WERI-Rb-1 (cell line): Measurements from ENCODE around the gene MEMO1.
"Not testable (repeated sequence)": the region's sequence is repeated elsewhere in the genome, so short reads cannot be mapped to it uniquely, and the experiment has no call there.

Experiments
- DNase-seq: peaks from one replicate; pipeline ENCODE4 v3.0.0-alpha.2; 2020
- H3K27ac ChIP-seq: fragments of 250-450 bp; sonication (Bioruptor Pico); 2 replicates; pipeline ENCODE4 v1.5.1; 2020; ENCODE audit warnings: mild to moderate bottlenecking, moderate library complexity
- H3K27me3 ChIP-seq: fragments of 250-450 bp; sonication (Bioruptor Pico); 2 replicates; pipeline ENCODE4 v1.5.1; 2021; ENCODE audit warnings: mild to moderate bottlenecking, low read depth, moderate library complexity; ENCODE audit not compliant: insufficient read depth, severe bottlenecking
- H3K36me3 ChIP-seq: fragments of 250-450 bp; sonication (Bioruptor Pico); 2 replicates; pipeline ENCODE4 v1.5.1; 2020; ENCODE audit warnings: mild to moderate bottlenecking, moderate library complexity
- H3K4me3 ChIP-seq: 2 replicates; pipeline ENCODE4 v1.5.1; 2011; ENCODE audit warnings: low read depth, mild to moderate bottlenecking, control low read depth, low read length
- H3K9me3 ChIP-seq: fragments of 250-450 bp; sonication (Bioruptor Pico); 2 replicates; pipeline ENCODE4 v1.5.1; 2021; ENCODE audit warnings: mild to moderate bottlenecking, moderate library complexity; ENCODE audit not compliant: severe bottlenecking
- TF ChIP-seq, protein P1 (sequence below): IDR thresholded peaks from 2 replicates; pipeline ENCODE4 v1.5.1; 2011; ENCODE audit warnings: low read depth, mild to moderate bottlenecking, control low read depth, inconsistent platforms, low read length

MEMO1 gene

DNA sequence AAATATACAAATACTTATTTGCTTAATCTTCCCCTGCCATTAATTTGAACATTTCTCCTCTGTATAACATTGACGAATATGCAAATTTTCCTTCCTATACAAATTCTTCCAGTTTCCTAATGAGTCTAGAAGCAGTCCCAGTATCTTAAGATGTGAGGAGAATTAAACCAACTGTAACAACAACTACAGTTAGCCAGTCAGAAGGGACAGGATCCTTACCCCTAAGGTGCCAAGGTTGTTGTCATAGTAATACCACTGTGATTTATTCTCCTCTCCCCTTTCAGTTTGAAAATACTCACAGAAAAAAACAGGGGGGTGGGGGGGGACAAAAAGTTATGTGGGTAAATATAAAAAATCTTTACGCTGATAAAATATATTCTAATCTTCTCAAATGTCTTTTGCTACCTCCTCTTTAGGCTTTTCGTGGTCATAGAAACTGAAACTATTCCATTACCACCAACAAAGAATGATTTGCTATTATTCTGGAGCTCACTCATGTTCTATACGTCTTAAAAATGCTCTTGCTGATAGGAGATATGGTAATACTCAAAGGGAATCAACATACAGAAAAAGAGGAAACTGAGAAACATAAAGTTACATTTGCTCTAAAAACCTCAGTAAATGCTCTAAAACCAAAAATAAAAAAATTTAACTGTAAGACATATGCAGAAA lies 107.6 kb downstream of the MEMO1 start:
- Histone ChIP-seq H3K9me3 (no peaks in the 10 kb centered on the region), H3K4me3 (no peak overlapping the region), H3K27ac (no peak overlapping the region), H3K36me3 (peaks cover 18% of the 10 kb centered on the region), H3K27me3 (no peaks in the 10 kb centered on the region)
- DNase-seq = no peak
- TF ChIP-seq, protein P1, sequence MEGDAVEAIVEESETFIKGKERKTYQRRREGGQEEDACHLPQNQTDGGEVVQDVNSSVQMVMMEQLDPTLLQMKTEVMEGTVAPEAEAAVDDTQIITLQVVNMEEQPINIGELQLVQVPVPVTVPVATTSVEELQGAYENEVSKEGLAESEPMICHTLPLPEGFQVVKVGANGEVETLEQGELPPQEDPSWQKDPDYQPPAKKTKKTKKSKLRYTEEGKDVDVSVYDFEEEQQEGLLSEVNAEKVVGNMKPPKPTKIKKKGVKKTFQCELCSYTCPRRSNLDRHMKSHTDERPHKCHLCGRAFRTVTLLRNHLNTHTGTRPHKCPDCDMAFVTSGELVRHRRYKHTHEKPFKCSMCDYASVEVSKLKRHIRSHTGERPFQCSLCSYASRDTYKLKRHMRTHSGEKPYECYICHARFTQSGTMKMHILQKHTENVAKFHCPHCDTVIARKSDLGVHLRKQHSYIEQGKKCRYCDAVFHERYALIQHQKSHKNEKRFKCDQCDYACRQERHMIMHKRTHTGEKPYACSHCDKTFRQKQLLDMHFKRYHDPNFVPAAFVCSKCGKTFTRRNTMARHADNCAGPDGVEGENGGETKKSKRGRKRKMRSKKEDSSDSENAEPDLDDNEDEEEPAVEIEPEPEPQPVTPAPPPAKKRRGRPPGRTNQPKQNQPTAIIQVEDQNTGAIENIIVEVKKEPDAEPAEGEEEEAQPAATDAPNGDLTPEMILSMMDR = no peak

DNA sequence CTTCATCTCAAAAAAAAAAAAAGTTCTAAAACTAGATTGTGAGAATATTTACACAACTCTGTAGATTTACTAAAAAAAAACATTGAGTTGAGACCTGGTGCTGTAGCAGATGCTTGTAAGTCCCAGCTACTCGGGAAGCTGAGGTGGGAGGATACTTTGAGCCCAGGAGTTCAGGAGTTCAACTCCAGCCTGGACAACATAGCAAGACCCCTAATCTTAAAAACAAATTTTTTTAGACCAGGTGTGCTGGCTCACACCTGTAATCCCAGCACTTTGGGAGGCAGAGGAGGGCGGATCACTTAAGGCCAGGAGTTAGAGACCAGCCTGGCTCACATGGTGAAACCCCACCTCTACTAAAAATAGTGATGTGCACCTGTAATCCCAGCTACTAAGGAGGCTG lies 108.9 kb downstream of the MEMO1 start:
- H3K27me3 ChIP-seq = no peaks in the 10 kb centered on the region
- peaks cover 18% of the 10 kb centered on the region for H3K36me3 ChIP-seq
- TF ChIP-seq, protein P1 = no peak
- H3K9me3 ChIP-seq = peaks cover 6% of the 10 kb centered on the region
- no peak overlapping the region for H3K4me3 ChIP-seq
- no peak for DNase-seq
- no peak overlapping the region for H3K27ac ChIP-seq

DNA sequence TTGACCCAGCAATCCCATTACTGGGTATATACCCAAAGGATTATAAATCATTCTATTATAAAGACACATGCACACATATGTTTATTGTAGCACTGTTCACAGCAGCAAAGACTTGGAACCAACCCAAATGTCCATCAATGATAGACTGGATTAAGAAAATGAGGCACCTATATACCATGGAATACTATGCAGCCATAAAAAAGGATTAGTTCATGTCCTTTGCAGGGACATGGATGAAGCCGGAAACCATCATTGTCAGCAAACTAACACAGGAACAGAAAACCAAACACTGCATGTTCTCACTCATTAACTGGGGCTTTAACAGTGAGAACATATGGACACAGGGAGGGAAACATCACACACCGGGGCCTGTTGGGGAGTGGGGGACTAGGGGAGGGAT lies 110.7 kb downstream of the MEMO1 start:
- H3K36me3 ChIP-seq = peaks cover 18% of the 10 kb centered on the region
- H3K27me3 ChIP-seq, DNase-seq, H3K9me3 ChIP-seq, H3K27ac ChIP-seq, H3K4me3 ChIP-seq: not testable (repeated sequence)

DNA sequence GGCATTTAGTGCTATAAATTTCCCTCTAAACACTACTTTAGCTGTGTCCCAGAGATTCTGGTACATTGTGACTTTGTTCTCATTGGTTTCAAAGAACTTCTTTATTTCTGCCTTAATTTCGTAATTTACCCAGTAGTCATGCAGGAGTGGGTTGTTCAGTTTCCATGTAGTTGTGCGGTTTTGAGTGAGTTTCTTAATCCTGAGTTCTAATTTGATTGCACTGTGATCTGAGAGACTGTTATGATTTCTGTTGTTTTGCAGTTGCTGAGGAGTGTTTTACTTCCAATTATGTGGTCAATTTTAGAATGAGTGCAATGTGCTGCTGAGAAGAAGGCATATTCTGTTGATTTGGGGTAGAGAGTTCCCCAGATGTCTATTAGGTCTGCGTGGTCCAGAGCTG lies 112.5 kb downstream of the MEMO1 start:
- H3K27ac ChIP-seq, H3K9me3 ChIP-seq, DNase-seq, H3K27me3 ChIP-seq, H3K4me3 ChIP-seq: not testable (repeated sequence)
- H3K36me3 ChIP-seq = peaks cover 18% of the 10 kb centered on the region

DNA sequence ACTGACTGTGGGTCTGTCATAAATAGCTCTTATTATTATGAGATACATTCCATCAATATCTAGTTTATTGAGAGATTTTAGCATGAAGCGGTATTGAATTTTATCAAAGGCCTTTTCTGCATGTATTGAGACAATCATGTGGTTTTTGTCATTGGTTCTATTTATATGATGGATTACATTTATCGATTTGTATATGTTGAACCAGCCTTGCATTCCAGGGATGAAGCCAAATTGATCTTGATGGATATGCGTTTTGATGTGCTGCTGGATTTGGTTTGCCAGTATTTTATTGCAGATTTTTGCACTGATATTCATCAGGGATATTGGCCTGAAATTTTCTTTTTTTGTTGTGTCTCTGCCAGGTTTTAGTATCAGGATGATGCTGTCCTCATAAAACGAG lies 113.5 kb downstream of the MEMO1 start:
- not testable (repeated sequence) for H3K9me3 ChIP-seq, H3K27me3 ChIP-seq
- H3K36me3 ChIP-seq = peaks cover 18% of the 10 kb centered on the region

DNA sequence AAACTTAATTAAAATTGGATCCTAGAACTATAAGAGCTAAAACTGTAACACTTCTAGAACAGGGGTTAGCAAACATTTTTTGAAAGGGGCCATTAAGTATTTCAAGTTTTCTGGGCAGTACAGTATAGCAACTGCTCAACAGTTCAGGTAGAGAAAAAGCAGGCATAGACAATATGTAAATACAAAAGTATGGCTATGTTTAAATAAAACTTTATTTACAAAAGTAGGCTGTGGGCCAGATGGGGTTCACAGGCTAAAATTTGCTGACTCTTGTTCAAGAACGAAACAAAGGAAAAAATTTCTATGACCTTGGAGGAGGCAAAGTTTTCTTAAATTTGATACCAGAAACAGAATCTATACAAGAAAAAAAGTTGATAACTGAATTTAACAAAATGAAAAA lies 114.5 kb downstream of the MEMO1 start:
- TF ChIP-seq, protein P1 = no peak
- Histone ChIP-seq H3K27ac (no peak overlapping the region), H3K36me3 (peaks cover 9% of the 10 kb centered on the region), H3K4me3 (no peak overlapping the region), H3K27me3 (no peaks in the 10 kb centered on the region), H3K9me3 (peaks cover 6% of the 10 kb centered on the region)
- DNase-seq = no peak

More for the DNA sequence above, 113.5 kb downstream of the MEMO1 start:
- H3K4me3 ChIP-seq, DNase-seq, H3K27ac ChIP-seq: not testable (repeated sequence)

DNA sequence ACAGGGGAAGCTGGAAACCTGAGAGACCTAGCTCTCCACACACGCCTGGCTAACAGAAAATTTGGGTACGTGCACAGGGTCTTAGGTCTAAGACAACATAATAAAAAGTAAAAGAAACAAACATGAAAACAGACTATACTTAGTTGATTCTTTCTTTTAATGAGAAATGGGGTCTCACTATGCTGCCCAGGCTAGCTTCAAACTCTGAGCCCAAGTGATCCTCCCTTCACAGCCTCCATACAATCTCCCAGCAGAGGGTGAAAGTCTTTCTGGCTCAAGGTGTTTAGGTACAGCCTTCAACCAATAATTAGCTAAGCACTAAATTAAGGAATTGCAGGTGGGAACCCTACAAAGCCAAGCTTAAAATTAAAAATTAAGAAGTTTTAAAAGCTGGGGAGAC lies 116.2 kb downstream of the MEMO1 start:
- no peak overlapping the region for H3K4me3 ChIP-seq
- DNase-seq = no peak
- no peak overlapping the region for H3K27ac ChIP-seq
- H3K27me3 ChIP-seq = no peaks in the 10 kb centered on the region
- H3K36me3 ChIP-seq = no peaks in the 10 kb centered on the region; the same call in 1 of the 2 replicates
- TF ChIP-seq, protein P1 = no peak
- H3K9me3 ChIP-seq = peaks cover 6% of the 10 kb centered on the region
